ENCODE measurements around the gene ERP27.

DNA sequence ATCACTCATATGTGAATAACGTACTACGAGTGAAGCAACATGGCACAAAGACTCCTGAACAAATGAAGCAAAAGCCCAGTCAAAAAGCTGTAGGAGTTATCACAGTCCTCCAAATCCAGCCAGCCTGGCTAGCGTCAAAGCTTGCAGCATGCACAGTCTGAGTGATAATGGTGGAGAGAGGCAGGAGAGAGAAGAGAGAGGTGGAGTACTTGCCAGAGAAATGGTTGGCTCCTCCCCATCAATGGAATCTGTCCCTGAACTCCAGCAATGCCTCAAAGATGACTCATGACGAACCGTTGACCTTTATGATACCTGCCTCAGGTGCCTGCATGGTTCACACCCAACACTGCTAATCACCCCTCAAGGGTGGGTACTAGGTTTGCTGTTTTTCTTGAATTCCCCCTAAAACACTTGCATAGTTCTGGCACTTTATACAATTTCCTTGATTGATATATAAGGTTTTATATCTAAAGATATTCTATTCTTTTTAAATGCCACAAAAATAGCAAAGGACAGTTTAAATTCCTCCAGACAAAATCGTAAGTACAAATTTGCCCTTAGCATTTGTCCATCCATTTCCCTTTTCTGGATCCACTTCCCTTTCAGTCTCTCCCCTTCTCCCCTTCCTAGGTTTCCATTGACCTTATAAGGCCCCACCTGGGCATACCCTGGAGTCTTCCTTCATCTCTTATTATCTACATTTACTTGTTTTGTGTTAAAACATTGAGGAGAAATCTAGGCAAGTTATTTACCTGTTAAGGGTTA is 12.8 kb upstream of the ERP27 start:
- TF ChIP-seq, protein P1, sequence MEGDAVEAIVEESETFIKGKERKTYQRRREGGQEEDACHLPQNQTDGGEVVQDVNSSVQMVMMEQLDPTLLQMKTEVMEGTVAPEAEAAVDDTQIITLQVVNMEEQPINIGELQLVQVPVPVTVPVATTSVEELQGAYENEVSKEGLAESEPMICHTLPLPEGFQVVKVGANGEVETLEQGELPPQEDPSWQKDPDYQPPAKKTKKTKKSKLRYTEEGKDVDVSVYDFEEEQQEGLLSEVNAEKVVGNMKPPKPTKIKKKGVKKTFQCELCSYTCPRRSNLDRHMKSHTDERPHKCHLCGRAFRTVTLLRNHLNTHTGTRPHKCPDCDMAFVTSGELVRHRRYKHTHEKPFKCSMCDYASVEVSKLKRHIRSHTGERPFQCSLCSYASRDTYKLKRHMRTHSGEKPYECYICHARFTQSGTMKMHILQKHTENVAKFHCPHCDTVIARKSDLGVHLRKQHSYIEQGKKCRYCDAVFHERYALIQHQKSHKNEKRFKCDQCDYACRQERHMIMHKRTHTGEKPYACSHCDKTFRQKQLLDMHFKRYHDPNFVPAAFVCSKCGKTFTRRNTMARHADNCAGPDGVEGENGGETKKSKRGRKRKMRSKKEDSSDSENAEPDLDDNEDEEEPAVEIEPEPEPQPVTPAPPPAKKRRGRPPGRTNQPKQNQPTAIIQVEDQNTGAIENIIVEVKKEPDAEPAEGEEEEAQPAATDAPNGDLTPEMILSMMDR (IDR thresholded peaks at IDR 0.05), result no peak
- TF ChIP-seq POLR2A (IDR thresholded peaks at IDR 0.05), result no peak
